ENCODE measurements around the gene GRM2.

GRCh38 chr3:51716805-51717204 lies 9.9 kb downstream of the GRM2 start:
- TF ChIP-seq CTCF (IDR thresholded peaks at IDR 0.05; ENCODE audit: low read length) (no peak), EZH2phosphoT487 (IDR thresholded peaks at IDR 0.05; ENCODE audit: low read length) (no peak)

Measured in MM.1S (cell line).